Upper lobe of left lung (tissue), 6 donors: ENCODE data around the gene PNPLA1. TPM values are rescaled to one million over a fixed set of nuclear protein-coding genes. Genes with fewer than 3 reads are reported as not detected.

Experiments used
- ATAC-seq, 2 donors: fragments of 200-7000 bp; cut with Tn5 transposase; one replicate each; pipeline ENCODE4 v1.9.1; 2022; ENCODE audit warnings: mild to moderate bottlenecking in 2 of 2, moderate library complexity in 2 of 2; ENCODE audit not compliant: low FRiP score in 2 of 2
- DNase-seq, 2 donors: peaks; one replicate each; pipeline ENCODE4 v3.0.0-alpha.2; 2019 to 2020
- H3K27ac ChIP-seq, 4 donors: fragments of 200-600 bp; sonication (generic); one replicate each; pipeline ENCODE4 v1.5.1; 2016 to 2019
- H3K27me3 ChIP-seq, 4 donors: fragments of 200-600 bp; sonication (generic); one replicate each; pipeline ENCODE4 v1.5.1; 2017 to 2019
- H3K36me3 ChIP-seq, 4 donors: fragments of 200-600 bp; sonication (generic); one replicate each; pipeline ENCODE4 v1.5.1; 2016 to 2019
- H3K4me1 ChIP-seq, 4 donors: fragments of 200-600 bp; sonication (generic); one replicate each; pipeline ENCODE4 v1.5.1; 2018 to 2019
- H3K4me3 ChIP-seq, 4 donors: fragments of 200-600 bp; sonication (generic); one replicate each; pipeline ENCODE4 v1.5.1; 2017 to 2019; ENCODE audit warnings: mild to moderate bottlenecking in 2 of 4, moderate library complexity in 1 of 4
- H3K9me3 ChIP-seq, 4 donors: fragments of 200-600 bp; sonication (generic); one replicate each; pipeline ENCODE4 v1.5.1; 2018 to 2019
- EP300 ChIP-seq, 4 donors: sonication (generic); formaldehyde crosslinking; IDR thresholded peaks; one replicate each; pipeline ENCODE4 v1.5.1; 2017; ENCODE audit warnings: antibody characterized with exemption in 4 of 4, control low read depth in 2 of 4
- POLR2A ChIP-seq, 4 donors: fragments of 450-650 bp; IDR thresholded peaks; one replicate each; pipeline ENCODE4 v1.5.1; 2016 to 2017; ENCODE audit warnings: antibody characterized with exemption in 4 of 4, mild to moderate bottlenecking in 2 of 4
- POLR2AphosphoS5 ChIP-seq, 2 donors: sonication (generic); formaldehyde crosslinking; IDR thresholded peaks; one replicate each; pipeline ENCODE4 v1.5.1; 2017; ENCODE audit warnings: antibody characterized with exemption in 2 of 2
- WGBS, 2 donors: methylation state at CpG; one replicate each; pipeline ENCODE4 v1.1.5; 2017 to 2018; 5-methylcytosine and 5-hydroxymethylcytosine counted together
- total RNA-seq, 6 donors: library from RNA; depleted of rRNA in 4 of 6; stranded (reverse); fragments of >200 nt in 4 of 6; gene quantifications; one replicate each; pipeline versions ENCODE4 v1.1.0 to v1.2.1, GENCODE V29; 2016 to 2021
- TF ChIP-seq, protein P1 (sequence below), 6 experiments: fragments of 450-650 bp in 4 of 6; fragments of 200-600 bp in 2 of 6; sonication (generic) in 2 of 6; IDR thresholded peaks; one replicate each; pipeline ENCODE4 v1.5.1; 2016 to 2019; ENCODE audit warnings: antibody characterized with exemption in 6 of 6
- donor health status: DM: no; HTN: no; CAD: no; lungs with moderate emphysema.
- donor health status: DM: no; HTN: yes; CAD: no; lungs with severe emphysema.

The PNPLA1 gene
- total RNA-seq, 6 donors from 2014 or later: 0.14 to 0.61 (median 0.30) TPM; not detected in 3

DNA sequence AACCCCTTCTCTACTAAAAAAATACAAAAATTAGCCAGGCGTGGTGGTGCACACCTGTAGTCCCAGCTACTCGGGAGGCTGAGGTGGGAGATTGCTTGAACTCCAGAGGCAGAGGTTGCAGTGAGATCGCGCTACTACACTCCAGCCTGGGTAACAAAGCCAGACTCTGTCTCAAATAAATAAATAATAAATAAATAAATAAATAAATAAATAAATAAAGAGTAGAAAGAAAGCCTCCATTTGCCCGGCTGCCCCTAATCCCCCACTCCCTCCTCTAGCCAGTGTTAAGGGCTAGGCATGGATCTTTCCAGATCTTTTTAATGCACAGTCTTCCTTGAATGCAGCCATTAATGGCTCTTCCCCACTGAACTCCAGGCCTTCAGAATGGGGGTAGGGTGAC, 3.2 kb downstream of the PNPLA1 start:
- WGBS, 2 donors: 92 to 97% methylated on average over 5 of the region's 5 CpGs
- no peak for DNase-seq
- Histone ChIP-seq H3K36me3 (no peaks in the 10 kb centered on the region), H3K4me3 (no peak overlapping the region), H3K27me3 (no peaks in the 10 kb centered on the region), H3K4me1 (no peaks in the 10 kb centered on the region), H3K27ac (no peak overlapping the region), H3K9me3 (no peaks in the 10 kb centered on the region)
- ATAC-seq: no peak
- TF ChIP-seq POLR2AphosphoS5 (IDR thresholded peaks at IDR 0.05): no peak
- TF ChIP-seq, protein P1, sequence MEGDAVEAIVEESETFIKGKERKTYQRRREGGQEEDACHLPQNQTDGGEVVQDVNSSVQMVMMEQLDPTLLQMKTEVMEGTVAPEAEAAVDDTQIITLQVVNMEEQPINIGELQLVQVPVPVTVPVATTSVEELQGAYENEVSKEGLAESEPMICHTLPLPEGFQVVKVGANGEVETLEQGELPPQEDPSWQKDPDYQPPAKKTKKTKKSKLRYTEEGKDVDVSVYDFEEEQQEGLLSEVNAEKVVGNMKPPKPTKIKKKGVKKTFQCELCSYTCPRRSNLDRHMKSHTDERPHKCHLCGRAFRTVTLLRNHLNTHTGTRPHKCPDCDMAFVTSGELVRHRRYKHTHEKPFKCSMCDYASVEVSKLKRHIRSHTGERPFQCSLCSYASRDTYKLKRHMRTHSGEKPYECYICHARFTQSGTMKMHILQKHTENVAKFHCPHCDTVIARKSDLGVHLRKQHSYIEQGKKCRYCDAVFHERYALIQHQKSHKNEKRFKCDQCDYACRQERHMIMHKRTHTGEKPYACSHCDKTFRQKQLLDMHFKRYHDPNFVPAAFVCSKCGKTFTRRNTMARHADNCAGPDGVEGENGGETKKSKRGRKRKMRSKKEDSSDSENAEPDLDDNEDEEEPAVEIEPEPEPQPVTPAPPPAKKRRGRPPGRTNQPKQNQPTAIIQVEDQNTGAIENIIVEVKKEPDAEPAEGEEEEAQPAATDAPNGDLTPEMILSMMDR (IDR thresholded peaks at IDR 0.05): no peak
- no peak for TF ChIP-seq POLR2A (IDR thresholded peaks at IDR 0.05)
- no peak for TF ChIP-seq EP300 (IDR thresholded peaks at IDR 0.05)

DNA sequence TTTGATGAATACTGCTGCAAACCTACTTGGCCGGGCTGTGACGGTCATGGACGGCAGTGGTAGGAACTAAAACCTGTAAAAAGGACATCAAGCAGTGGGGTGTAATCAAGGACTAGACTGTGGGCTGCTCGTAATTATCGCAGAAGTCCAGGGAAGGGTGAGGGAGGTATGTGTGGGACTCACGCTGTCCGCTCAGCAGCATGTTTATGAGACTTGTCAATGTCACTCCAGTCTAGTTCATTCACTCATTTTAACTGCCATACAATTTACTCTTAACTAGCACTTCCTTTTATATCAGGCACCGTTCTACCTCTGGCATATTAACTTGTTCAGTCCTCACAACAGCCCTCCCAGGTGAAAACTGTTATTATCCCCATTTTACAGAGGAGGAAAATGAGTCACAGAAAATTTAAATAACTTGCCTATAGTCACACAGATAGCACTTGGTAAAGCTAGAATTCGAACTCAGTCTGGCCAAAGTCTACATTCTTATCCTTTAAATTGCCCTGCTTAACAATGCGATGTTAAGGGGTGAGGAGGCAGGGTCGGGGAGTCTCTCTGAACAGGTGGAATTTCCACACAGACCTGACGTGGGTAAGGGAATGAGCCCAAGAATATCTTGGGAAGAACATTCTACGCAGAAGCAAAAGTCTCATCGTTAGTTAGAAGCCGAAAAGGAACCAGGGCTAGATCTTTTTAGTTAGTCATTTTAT, 4.1 kb downstream of the PNPLA1 start:
- Histone ChIP-seq H3K9me3 (no peaks in the 10 kb centered on the region), H3K4me3 (no peak overlapping the region), H3K4me1 (no peaks in the 10 kb centered on the region), H3K27ac (no peak overlapping the region), H3K27me3 (no peaks in the 10 kb centered on the region), H3K36me3 (no peaks in the 10 kb centered on the region)
- WGBS, 2 donors: 72 to 82% methylated on average over 15 of the region's 15 CpGs
- TF ChIP-seq, protein P1 (IDR thresholded peaks at IDR 0.05): no peak
- no peak for TF ChIP-seq EP300 (IDR thresholded peaks at IDR 0.05)
- no peak for TF ChIP-seq POLR2AphosphoS5 (IDR thresholded peaks at IDR 0.05)
- no peak for TF ChIP-seq POLR2A (IDR thresholded peaks at IDR 0.05)
- DNase-seq (no peak), ATAC-seq (no peak)

DNA sequence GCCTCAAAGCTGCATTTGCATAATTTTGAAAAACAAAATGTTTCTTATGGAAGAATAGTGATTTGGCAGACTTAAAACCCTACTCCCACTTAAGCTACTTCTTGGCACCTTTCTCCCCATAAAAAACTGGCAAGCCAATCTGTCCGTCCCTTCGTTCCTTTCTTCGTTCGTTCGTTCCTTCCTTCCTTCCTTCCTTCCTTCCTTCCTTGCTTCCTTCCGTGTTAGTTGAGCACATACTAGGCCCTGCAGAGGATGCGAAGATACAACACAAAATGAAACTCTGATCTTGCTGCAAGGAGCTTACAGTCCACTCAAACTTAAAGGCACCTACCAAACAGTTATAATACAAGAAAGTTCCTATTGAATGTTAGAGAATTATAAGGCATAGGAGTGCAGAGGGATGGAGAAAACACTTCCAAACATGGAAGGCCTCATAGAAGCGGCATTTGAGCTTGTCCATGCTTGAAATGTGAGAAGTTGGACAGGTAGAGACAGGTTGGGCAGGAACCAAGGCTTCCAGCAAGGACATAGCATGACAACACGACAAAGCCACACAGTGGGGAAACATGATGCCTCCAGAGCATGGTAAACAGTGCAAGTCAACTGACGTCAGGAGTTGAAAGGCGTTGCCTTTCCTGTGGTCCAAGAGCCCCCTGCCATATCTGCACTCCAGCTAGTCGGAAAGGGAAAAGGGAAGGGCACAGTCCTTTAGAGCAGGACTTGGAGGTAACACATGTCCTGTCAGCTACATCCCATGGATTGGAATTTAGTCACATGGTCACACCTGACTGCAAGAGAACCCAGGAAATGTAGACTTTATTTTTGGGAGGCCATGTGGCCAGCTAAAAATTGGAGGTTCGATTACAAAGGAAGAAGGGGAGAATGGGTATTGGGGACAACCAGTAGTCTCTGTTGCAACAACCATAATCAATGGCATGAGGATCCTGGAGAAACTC, 7.0 kb downstream of the PNPLA1 start:
- no peaks in the 10 kb centered on the region for H3K27me3 ChIP-seq
- ATAC-seq: no peak
- TF ChIP-seq EP300 (IDR thresholded peaks at IDR 0.05) (no peak), POLR2A (IDR thresholded peaks at IDR 0.05) (no peak), POLR2AphosphoS5 (IDR thresholded peaks at IDR 0.05) (no peak)
- TF ChIP-seq, protein P1 (IDR thresholded peaks at IDR 0.05): no peak
- no peaks in the 10 kb centered on the region for H3K9me3 ChIP-seq
- H3K27ac ChIP-seq: no peak overlapping the region
- no peak overlapping the region for H3K4me3 ChIP-seq
- H3K36me3 ChIP-seq: no peaks in the 10 kb centered on the region
- DNase-seq: no peak
- H3K4me1 ChIP-seq: no peaks in the 10 kb centered on the region
- WGBS, 2 donors: 69 to 70% methylated on average over 13 of the region's 13 CpGs

DNA sequence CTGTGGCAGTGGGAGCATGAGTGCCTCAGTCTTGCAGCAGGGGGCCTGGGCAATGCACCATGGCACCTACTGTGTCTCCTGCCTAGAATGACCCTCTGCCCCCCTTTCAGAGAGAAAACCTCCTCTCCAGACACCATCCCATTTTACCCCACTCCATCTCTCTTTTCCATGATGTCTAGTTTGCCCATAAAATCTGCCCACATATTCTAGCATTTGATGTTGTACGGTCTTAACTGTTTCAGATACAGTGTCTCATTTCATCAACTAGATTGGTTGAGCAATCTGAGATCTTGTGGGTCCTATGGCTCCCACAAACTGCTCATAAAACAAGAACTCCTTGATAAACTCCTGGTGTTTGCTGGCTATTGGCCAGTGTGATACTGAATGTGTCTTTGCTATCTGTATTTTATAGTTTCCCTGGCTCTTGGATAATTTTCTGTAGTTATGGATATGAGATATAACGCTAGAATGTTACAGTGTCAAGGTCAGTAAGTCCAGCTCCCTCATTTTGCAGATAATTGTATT, 8.1 kb downstream of the PNPLA1 start:
- Histone ChIP-seq H3K4me1 (no peaks in the 10 kb centered on the region), H3K9me3 (no peaks in the 10 kb centered on the region), H3K27me3 (no peaks in the 10 kb centered on the region), H3K4me3 (no peak overlapping the region), H3K36me3 (no peaks in the 10 kb centered on the region), H3K27ac (no peak overlapping the region)
- DNase-seq (no peak), ATAC-seq (no peak)
- WGBS, 2 donors: 67 to 78% methylated on average over 2 of the region's 2 CpGs
- TF ChIP-seq EP300 (IDR thresholded peaks at IDR 0.05): no peak
- TF ChIP-seq, protein P1 (IDR thresholded peaks at IDR 0.05): no peak
- TF ChIP-seq POLR2A (IDR thresholded peaks at IDR 0.05): no peak
- no peak for TF ChIP-seq POLR2AphosphoS5 (IDR thresholded peaks at IDR 0.05)
